ENCODE measurements around the gene LYRM7. TPM values are rescaled to one million over a fixed set of nuclear protein-coding genes. Genes with fewer than 3 reads are reported as not detected.

LYRM7 gene
- total RNA-seq, 1 donor from 2014 or later: 9.1 TPM

GRCh38 chr5:131194725-131195124, 24.0 kb downstream of the LYRM7 start:
- H3K4me3 Mint-ChIP-seq (ENCODE audit: unreplicated experiment): no peak overlapping the region

GRCh38 chr5:131195696-131196095, 25.0 kb downstream of the LYRM7 start:
- Mint-ChIP-seq H3K4me1 (ENCODE audit: unreplicated experiment) (no peaks in the 10 kb centered on the region), H3K27me3 (ENCODE audit: unreplicated experiment) (no peaks in the 10 kb centered on the region), H3K9me3 (ENCODE audit: unreplicated experiment) (no peaks in the 10 kb centered on the region), H3K27ac (ENCODE audit: unreplicated experiment) (no peak overlapping the region), H3K36me3 (ENCODE audit: unreplicated experiment) (no peaks in the 10 kb centered on the region), H3K4me3 (ENCODE audit: unreplicated experiment) (no peak overlapping the region)
- TF ChIP-seq CTCF (IDR thresholded peaks at IDR 0.05): no peak
- no peak for DNase-seq (ENCODE audit: extremely low spot score, unreplicated experiment)

More at GRCh38 chr5:131194725-131195124, 24.0 kb downstream of the LYRM7 start:
- Mint-ChIP-seq H3K9me3 (ENCODE audit: unreplicated experiment) (no peaks in the 10 kb centered on the region), H3K27ac (ENCODE audit: unreplicated experiment) (no peak overlapping the region), H3K27me3 (ENCODE audit: unreplicated experiment) (no peaks in the 10 kb centered on the region), H3K36me3 (ENCODE audit: unreplicated experiment) (no peaks in the 10 kb centered on the region), H3K4me1 (ENCODE audit: unreplicated experiment) (no peaks in the 10 kb centered on the region)
- no peak for TF ChIP-seq CTCF (IDR thresholded peaks at IDR 0.05)
- no peak for DNase-seq (ENCODE audit: extremely low spot score, unreplicated experiment)

- Mint-ChIP-seq H3K27ac (ENCODE audit: unreplicated experiment) (no peak overlapping the region), H3K4me3 (ENCODE audit: unreplicated experiment) (no peak overlapping the region), H3K9me3 (ENCODE audit: unreplicated experiment) (no peaks in the 10 kb centered on the region), H3K27me3 (ENCODE audit: unreplicated experiment) (no peaks in the 10 kb centered on the region), H3K4me1 (ENCODE audit: unreplicated experiment) (no peaks in the 10 kb centered on the region), H3K36me3 (ENCODE audit: unreplicated experiment) (no peaks in the 10 kb centered on the region)
- DNase-seq (ENCODE audit: extremely low spot score, unreplicated experiment): no peak
- TF ChIP-seq CTCF (IDR thresholded peaks at IDR 0.05): no peak
Observed at GRCh38 chr5:131196331-131196730, 25.6 kb downstream of the LYRM7 start.

GRCh38 chr5:131198625-131199024, 27.9 kb downstream of the LYRM7 start:
- H3K4me1 Mint-ChIP-seq (ENCODE audit: unreplicated experiment): no peaks in the 10 kb centered on the region
- H3K9me3 Mint-ChIP-seq (ENCODE audit: unreplicated experiment): no peaks in the 10 kb centered on the region
- no peak for TF ChIP-seq CTCF (IDR thresholded peaks at IDR 0.05)
- no peak for DNase-seq (ENCODE audit: extremely low spot score, unreplicated experiment)
- H3K4me3 Mint-ChIP-seq (ENCODE audit: unreplicated experiment): no peak overlapping the region
- no peaks in the 10 kb centered on the region for H3K36me3 Mint-ChIP-seq (ENCODE audit: unreplicated experiment)
- H3K27me3 Mint-ChIP-seq (ENCODE audit: unreplicated experiment): no peaks in the 10 kb centered on the region
- H3K27ac Mint-ChIP-seq (ENCODE audit: unreplicated experiment): no peak overlapping the region

- no peak overlapping the region for H3K27ac Mint-ChIP-seq (ENCODE audit: unreplicated experiment)
- no peaks in the 10 kb centered on the region for H3K4me1 Mint-ChIP-seq (ENCODE audit: unreplicated experiment)
- no peak overlapping the region for H3K4me3 Mint-ChIP-seq (ENCODE audit: unreplicated experiment)
- no peak for TF ChIP-seq CTCF (IDR thresholded peaks at IDR 0.05)
- no peaks in the 10 kb centered on the region for H3K9me3 Mint-ChIP-seq (ENCODE audit: unreplicated experiment)
- no peaks in the 10 kb centered on the region for H3K36me3 Mint-ChIP-seq (ENCODE audit: unreplicated experiment)
- no peaks in the 10 kb centered on the region for H3K27me3 Mint-ChIP-seq (ENCODE audit: unreplicated experiment)
- no peak for DNase-seq (ENCODE audit: extremely low spot score, unreplicated experiment)
Observed at GRCh38 chr5:131200560-131200959, 29.8 kb downstream of the LYRM7 start.
